Vagina (tissue), 2 donors: ENCODE results near the gene GNS.

ENCODE experiments used
- CTCF ChIP-seq, 3 experiments: fragments of 450-650 bp in 2 of 3; fragments of 200-600 bp in 1 of 3; sonication (generic) in 1 of 3; IDR thresholded peaks; one replicate each; pipeline ENCODE4 v1.5.1; 2017 to 2019; ENCODE audit warnings: antibody characterized with exemption in 3 of 3, mild to moderate bottlenecking in 2 of 3, moderate library complexity in 2 of 3
- POLR2AphosphoS5 ChIP-seq, 2 donors: sonication (generic); formaldehyde crosslinking; IDR thresholded peaks; one replicate each; pipeline ENCODE4 v1.9.0; 2017; ENCODE audit warnings: antibody characterized with exemption in 2 of 2, mild to moderate bottlenecking in 2 of 2, low read depth in 1 of 2; ENCODE audit not compliant: insufficient read depth in 1 of 2

- TF ChIP-seq POLR2AphosphoS5 (IDR thresholded peaks at IDR 0.05; ENCODE audit: insufficient read depth in 1 of 2, low read depth in 1 of 2) (no peak), CTCF (IDR thresholded peaks at IDR 0.05) (no peak)
Observed at GRCh38 chr12:64797156-64797555, 38.0 kb upstream of the GNS start.
